Epithelial cell of esophagus (primary cell): ENCODE measurements around the gene VTA1.

Source experiments
- DNase-seq: peaks from one replicate; pipeline ENCODE4 v3.0.0; 2010; ENCODE audit warnings: low read depth
- H3K4me3 ChIP-seq: 2 replicates; pipeline ENCODE4 v1.5.1; 2011; ENCODE audit warnings: mild to moderate bottlenecking, low read length, control low read depth
- TF ChIP-seq, protein P1 (sequence below): IDR thresholded peaks from 2 replicates; pipeline ENCODE4 v1.5.1; 2011; ENCODE audit warnings: low read depth, mild to moderate bottlenecking, low read length, control low read depth, inconsistent platforms; ENCODE audit not compliant: insufficient read depth; ENCODE audit errors: missing control alignments

The VTA1 gene

DNA sequence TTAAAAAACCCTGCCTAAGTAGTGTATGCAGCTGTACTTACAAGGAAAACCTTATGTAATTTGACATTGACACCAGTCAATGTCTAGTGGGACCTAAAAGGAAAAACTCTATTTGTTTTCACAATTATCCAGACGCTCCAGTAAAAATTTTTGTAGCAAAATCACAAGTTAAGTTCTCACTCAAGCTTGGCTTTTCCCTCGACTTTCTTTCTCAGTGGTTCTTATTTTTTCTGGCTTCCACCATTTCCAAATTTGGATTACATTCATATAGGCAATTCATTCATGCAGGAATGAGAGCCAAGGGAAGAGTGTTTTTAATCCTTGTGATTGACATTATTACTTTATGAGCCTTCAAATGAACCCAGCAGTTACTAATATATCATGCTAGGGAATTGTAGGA is 88.7 kb downstream of the VTA1 start:
- H3K4me3 ChIP-seq, result no peak overlapping the region
- DNase-seq, result no peak
- TF ChIP-seq, protein P1, sequence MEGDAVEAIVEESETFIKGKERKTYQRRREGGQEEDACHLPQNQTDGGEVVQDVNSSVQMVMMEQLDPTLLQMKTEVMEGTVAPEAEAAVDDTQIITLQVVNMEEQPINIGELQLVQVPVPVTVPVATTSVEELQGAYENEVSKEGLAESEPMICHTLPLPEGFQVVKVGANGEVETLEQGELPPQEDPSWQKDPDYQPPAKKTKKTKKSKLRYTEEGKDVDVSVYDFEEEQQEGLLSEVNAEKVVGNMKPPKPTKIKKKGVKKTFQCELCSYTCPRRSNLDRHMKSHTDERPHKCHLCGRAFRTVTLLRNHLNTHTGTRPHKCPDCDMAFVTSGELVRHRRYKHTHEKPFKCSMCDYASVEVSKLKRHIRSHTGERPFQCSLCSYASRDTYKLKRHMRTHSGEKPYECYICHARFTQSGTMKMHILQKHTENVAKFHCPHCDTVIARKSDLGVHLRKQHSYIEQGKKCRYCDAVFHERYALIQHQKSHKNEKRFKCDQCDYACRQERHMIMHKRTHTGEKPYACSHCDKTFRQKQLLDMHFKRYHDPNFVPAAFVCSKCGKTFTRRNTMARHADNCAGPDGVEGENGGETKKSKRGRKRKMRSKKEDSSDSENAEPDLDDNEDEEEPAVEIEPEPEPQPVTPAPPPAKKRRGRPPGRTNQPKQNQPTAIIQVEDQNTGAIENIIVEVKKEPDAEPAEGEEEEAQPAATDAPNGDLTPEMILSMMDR, result no peak

DNA sequence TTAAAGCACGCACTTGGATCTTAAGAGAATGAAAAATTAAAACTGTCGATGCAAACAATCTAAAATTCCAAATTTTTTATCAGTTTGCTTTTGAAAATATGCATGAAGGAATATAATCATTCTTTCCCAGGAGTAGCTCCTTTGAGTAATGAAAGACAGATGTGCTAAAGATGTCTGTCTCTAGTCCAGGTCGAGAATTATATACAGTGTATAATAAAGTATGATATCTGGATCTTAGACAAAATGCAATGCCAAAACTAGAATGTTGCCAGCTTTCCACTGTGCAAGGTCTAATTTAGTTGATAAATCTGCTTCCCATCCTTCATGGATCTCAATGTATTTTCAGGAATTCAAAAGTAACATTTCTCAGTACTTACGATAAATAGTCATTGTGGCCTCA is 89.6 kb downstream of the VTA1 start:
- TF ChIP-seq, protein P1, result no peak
- H3K4me3 ChIP-seq, result no peak overlapping the region
- DNase-seq, result no peak

DNA sequence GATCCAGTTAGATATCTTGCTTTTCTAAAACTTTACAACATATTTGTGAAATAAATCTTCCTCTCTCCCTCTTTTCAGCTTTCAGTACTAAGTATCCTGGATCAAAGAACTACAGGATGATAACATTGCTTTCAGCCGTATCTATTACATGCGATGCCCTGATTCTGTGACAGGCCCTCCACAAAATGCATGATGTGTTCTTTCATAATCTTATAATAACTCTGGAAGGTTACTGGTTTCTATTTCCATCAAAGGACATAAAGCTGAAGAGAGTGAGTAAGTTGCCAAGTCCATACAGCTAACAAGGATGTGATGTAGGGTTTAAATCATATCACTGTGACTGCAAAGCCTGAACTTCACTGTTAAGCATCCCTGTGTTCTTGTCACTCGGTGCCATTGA is 91.8 kb downstream of the VTA1 start:
- TF ChIP-seq, protein P1, result no peak
- H3K4me3 ChIP-seq, result no peak overlapping the region
- no peak for DNase-seq

DNA sequence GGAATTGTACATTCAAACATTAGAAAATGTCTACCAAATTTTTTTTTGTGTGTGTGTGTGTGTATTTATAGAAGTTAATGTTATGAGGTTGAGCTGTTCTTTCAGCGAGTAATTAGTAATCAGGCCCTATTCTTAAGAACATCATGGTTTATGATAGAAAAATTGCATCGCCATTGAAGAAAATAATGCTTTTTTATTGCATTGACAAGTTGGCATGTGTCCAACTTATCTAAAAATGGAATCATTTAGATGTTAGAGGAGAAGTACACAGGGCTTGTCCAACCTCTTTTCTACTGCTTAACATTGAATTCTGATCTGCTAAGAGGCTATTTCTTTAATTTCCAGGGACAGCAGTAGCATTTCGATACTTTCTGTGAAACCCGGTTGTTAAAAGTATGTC is 93.1 kb downstream of the VTA1 start:
- DNase-seq, result no peak

DNA sequence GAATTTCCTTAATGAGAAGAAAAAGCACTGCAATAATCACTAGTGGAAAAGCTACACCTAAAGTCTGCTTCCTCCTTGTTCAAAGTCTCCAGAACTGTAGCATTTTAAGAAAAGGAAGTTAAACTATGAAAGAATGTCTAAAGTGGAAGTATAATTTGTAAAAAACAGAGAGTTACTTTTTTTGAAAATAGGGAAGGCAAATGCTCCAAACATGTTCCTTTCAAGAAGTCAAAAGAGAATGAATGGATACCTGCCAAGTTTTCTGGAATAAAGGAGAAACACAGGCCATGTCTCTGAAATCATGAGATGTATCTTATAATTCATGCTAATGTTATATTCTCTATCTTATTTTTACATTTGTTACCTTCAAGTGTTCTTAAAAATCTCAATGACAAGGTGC is 94.0 kb downstream of the VTA1 start:
- H3K4me3 ChIP-seq, result no peak overlapping the region
- no peak for DNase-seq
- TF ChIP-seq, protein P1, result no peak

More for the DNA sequence above, 93.1 kb downstream of the VTA1 start:
- H3K4me3 ChIP-seq, result no peak overlapping the region
- TF ChIP-seq, protein P1, result no peak

DNA sequence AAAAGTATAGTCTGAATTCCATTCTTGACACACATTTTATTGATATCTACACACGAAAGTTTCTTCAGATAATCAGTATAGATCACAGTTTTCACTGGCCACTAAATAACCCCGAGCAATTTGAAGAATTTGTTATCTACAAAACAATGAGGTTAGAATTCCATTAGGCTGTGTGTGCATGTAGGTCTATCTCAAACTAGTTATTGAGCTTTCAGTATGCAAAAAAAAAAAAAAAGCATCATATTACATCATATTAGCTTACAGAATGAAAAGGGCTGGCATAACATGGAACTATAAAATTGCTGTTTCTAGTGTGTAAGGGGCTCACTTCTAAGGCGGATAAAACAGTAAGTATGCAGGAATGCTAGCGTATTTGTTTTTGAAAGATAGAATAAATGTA is 95.2 kb downstream of the VTA1 start:
- H3K4me3 ChIP-seq, result no peak overlapping the region
- DNase-seq, result no peak

DNA sequence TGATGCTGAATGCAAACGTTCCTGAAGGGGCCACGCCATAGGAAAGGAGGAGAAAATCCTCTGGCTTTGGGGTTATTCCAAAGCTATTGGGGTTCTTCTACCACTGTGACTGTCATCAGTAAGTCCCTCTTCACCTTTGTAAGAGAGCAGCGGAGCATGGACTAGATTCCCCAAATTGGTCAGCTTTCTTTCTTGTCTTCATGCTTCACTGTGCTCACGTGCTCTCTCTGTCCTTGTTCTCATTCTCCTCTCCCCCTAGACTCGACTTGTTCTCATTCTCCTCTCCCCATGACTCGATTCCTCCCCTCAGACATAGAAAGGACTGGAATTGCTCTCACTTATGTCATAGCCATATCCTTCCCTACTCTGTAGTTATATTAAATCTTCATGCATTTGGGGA is 99.9 kb downstream of the VTA1 start:
- TF ChIP-seq, protein P1, result no peak
- DNase-seq, result no peak

More for the DNA sequence above, 95.2 kb downstream of the VTA1 start:
- TF ChIP-seq, protein P1, result no peak

More for the DNA sequence above, 99.9 kb downstream of the VTA1 start:
- no peak overlapping the region for H3K4me3 ChIP-seq
